ENCODE data around the gene DOK1.

The DOK1 gene

GRCh38 chr2:74544634-74545033 is 9.9 kb upstream of the DOK1 start:
- no peak for DNase-seq (ENCODE audit: extremely low read depth, low read depth)
- no peak for TF ChIP-seq CTCF (IDR thresholded peaks at IDR 0.05; ENCODE audit: low read depth, low read length)

- no peak for TF ChIP-seq CTCF (IDR thresholded peaks at IDR 0.05; ENCODE audit: low read depth, low read length)
- DNase-seq (ENCODE audit: extremely low read depth, low read depth) = no peak
Observed at GRCh38 chr2:74546004-74546403, 8.5 kb upstream of the DOK1 start.

GRCh38 chr2:74548285-74548899 is 6.1 kb upstream of the DOK1 start:
- no peak for DNase-seq (ENCODE audit: extremely low read depth, low read depth)
- TF ChIP-seq CTCF (IDR thresholded peaks at IDR 0.05; ENCODE audit: low read depth, low read length) = no peak

- no peak for DNase-seq (ENCODE audit: extremely low read depth, low read depth)
- TF ChIP-seq CTCF (IDR thresholded peaks at IDR 0.05; ENCODE audit: low read depth, low read length) = no peak
Observed at GRCh38 chr2:74548900-74549826, 5.4 kb upstream of the DOK1 start.

- no peak for DNase-seq (ENCODE audit: extremely low read depth, low read depth)
- TF ChIP-seq CTCF (IDR thresholded peaks at IDR 0.05; ENCODE audit: low read depth, low read length) = no peak
Observed at GRCh38 chr2:74550231-74550630, 4.3 kb upstream of the DOK1 start.

- no peak for TF ChIP-seq CTCF (IDR thresholded peaks at IDR 0.05; ENCODE audit: low read depth, low read length)
- DNase-seq (ENCODE audit: extremely low read depth, low read depth) = no peak
Observed at GRCh38 chr2:74551530-74551929, 3.0 kb upstream of the DOK1 start.

All from AG09319 (cell line).